SK-N-MC (cell line): Measurements from ENCODE around the gene NEURL1.
"Not testable (repeated sequence)": the region's sequence is repeated elsewhere in the genome, so short reads cannot be mapped to it uniquely, and the experiment has no call there.

Experiments
- DNase-seq: peaks from one replicate; pipeline ENCODE4 v3.0.0-alpha.2; 2011; ENCODE audit warnings: low read depth, low spot score
- H3K27ac ChIP-seq: fragments of 200-600 bp; sonication (generic); 2 replicates; pipeline ENCODE4 v1.5.1; 2016; ENCODE audit warnings: mixed run types
- H3K36me3 ChIP-seq: fragments of 200-600 bp; sonication (generic); 2 replicates; pipeline ENCODE4 v1.6.1; 2017; ENCODE audit warnings: antibody characterized with exemption, low read length, mixed read lengths; ENCODE audit not compliant: insufficient read depth
- H3K4me3 ChIP-seq: fragments of 200-600 bp; sonication (generic); 2 replicates; pipeline ENCODE4 v1.5.1; 2016
- H3K9ac ChIP-seq: fragments of 200-600 bp; sonication (generic); 2 replicates; pipeline ENCODE4 v1.8.0; 2017; ENCODE audit warnings: mixed run types, mixed read lengths; ENCODE audit not compliant: insufficient read length
- H3K9me3 ChIP-seq: fragments of 200-600 bp; sonication (generic); 2 replicates; pipeline ENCODE4 v1.6.1; 2017; ENCODE audit warnings: low read depth, mild to moderate bottlenecking, antibody characterized with exemption, low read length, moderate library complexity, mixed read lengths
- EZH2 ChIP-seq: fragments of 200-600 bp; sonication (generic); IDR thresholded peaks from one replicate; pipeline ENCODE4 v1.6.1; 2017; ENCODE audit warnings: antibody characterized with exemption
- FOXP2 ChIP-seq: optimal IDR thresholded peaks from 2 replicates; pipeline ENCODE3; 2011; ENCODE audit warnings: mild to moderate bottlenecking, moderate library complexity; ENCODE audit not compliant: insufficient read depth; ENCODE audit errors: extremely low read length, control extremely low read depth
- POLR2AphosphoS5 ChIP-seq: IDR thresholded peaks from 2 replicates; pipeline ENCODE4 v1.6.1; 2012; ENCODE audit warnings: mild to moderate bottlenecking, low read depth, low read length, borderline replicate concordance

NEURL1 gene

GRCh38 chr10:103480521-103480920 is 13.0 kb upstream of the NEURL1 start:
- H3K4me3 ChIP-seq = no peak overlapping the region
- no peaks in the 10 kb centered on the region for H3K36me3 ChIP-seq
- H3K27ac ChIP-seq = no peak overlapping the region
- H3K9me3 ChIP-seq = no peaks in the 10 kb centered on the region
- H3K9ac ChIP-seq = no peak overlapping the region
- DNase-seq = no peak
- TF ChIP-seq FOXP2 (no peak), POLR2AphosphoS5 (no peak), EZH2 (no peak)

GRCh38 chr10:103481974-103482531 is 11.5 kb upstream of the NEURL1 start:
- no peak overlapping the region for H3K27ac ChIP-seq
- no peaks in the 10 kb centered on the region for H3K9me3 ChIP-seq
- no peak overlapping the region for H3K9ac ChIP-seq
- no peaks in the 10 kb centered on the region for H3K36me3 ChIP-seq
- no peak overlapping the region for H3K4me3 ChIP-seq
- DNase-seq = peak; percentile 20
- TF ChIP-seq FOXP2 (no peak), EZH2 (no peak), POLR2AphosphoS5 (no peak)

GRCh38 chr10:103486635-103487409 is 6.7 kb upstream of the NEURL1 start:
- H3K4me3 ChIP-seq, H3K9me3 ChIP-seq, DNase-seq, H3K36me3 ChIP-seq, H3K9ac ChIP-seq, H3K27ac ChIP-seq: not testable (repeated sequence)

- Histone ChIP-seq H3K4me3 (no peak overlapping the region), H3K27ac (no peak overlapping the region), H3K9me3 (no peaks in the 10 kb centered on the region), H3K36me3 (no peaks in the 10 kb centered on the region), H3K9ac (no peak overlapping the region)
- TF ChIP-seq POLR2AphosphoS5 (no peak), EZH2 (no peak), FOXP2 (no peak)
- no peak for DNase-seq
These were observed 6.1 kb upstream of the NEURL1 start for GRCh38 chr10:103487410-103487708.

GRCh38 chr10:103490986-103491314 is 2.6 kb upstream of the NEURL1 start:
- H3K27ac ChIP-seq = no peak overlapping the region
- DNase-seq = no peak
- H3K9me3 ChIP-seq = no peaks in the 10 kb centered on the region
- no peak overlapping the region for H3K9ac ChIP-seq
- TF ChIP-seq FOXP2 (no peak), EZH2 (no peak), POLR2AphosphoS5 (no peak)
- H3K4me3 ChIP-seq = no peak overlapping the region
- no peaks in the 10 kb centered on the region for H3K36me3 ChIP-seq

GRCh38 chr10:103491729-103492364 is 1.7 kb upstream of the NEURL1 start:
- no peak for DNase-seq
- no peaks in the 10 kb centered on the region for H3K9me3 ChIP-seq
- no peak overlapping the region for H3K4me3 ChIP-seq
- H3K27ac ChIP-seq = no peak overlapping the region
- H3K9ac ChIP-seq = no peak overlapping the region
- TF ChIP-seq POLR2AphosphoS5 (no peak), FOXP2 (no peak), EZH2 (no peak)
- H3K36me3 ChIP-seq = no peaks in the 10 kb centered on the region

- DNase-seq = no peak
- H3K9me3 ChIP-seq = no peaks in the 10 kb centered on the region
- TF ChIP-seq EZH2 = no peak
- no peak for TF ChIP-seq FOXP2
- no peak for TF ChIP-seq POLR2AphosphoS5
- no peak overlapping the region for H3K9ac ChIP-seq
- no peak overlapping the region for H3K27ac ChIP-seq
- H3K36me3 ChIP-seq = no peaks in the 10 kb centered on the region
- H3K4me3 ChIP-seq = no peak overlapping the region
These were observed 747 bp upstream of the NEURL1 start for GRCh38 chr10:103492655-103493261.

- no peak overlapping the region for H3K9ac ChIP-seq
- no peak for DNase-seq
- H3K27ac ChIP-seq = no peak overlapping the region
- peak overlapping the region; percentile 53 for H3K4me3 ChIP-seq
- no peaks in the 10 kb centered on the region for H3K9me3 ChIP-seq
- no peaks in the 10 kb centered on the region for H3K36me3 ChIP-seq
- TF ChIP-seq POLR2AphosphoS5 = no peak
- TF ChIP-seq FOXP2 = no peak
- no peak for TF ChIP-seq EZH2
These were observed 692 bp downstream of the NEURL1 start for GRCh38 chr10:103493916-103494877.
